ENCODE measurements around the gene NCBP3.

NCBP3 gene

GRCh38 chr17:3892095-3892998 is 46.3 kb upstream of the NCBP3 start:
- Histone ChIP-seq H3K4me3 (ENCODE audit: insufficient read length, low read depth) (peak overlapping the region; percentile 68), H3K4me1 (ENCODE audit: insufficient read depth, insufficient read length) (peaks cover 25% of the 10 kb centered on the region), H3K9ac (ENCODE audit: insufficient read length, low read depth) (peak overlapping the region; percentile 77), H3K9me3 (ENCODE audit: insufficient read depth, low read length) (no peaks in the 10 kb centered on the region), H3K27me3 (ENCODE audit: insufficient read depth, insufficient read length) (peaks cover 15% of the 10 kb centered on the region), H3K36me3 (ENCODE audit: insufficient read depth, insufficient read length, low read length) (no peaks in the 10 kb centered on the region)
- DNase-seq (ENCODE audit: low read depth, low spot score), result no peak
- TF ChIP-seq SUZ12 (IDR thresholded peaks at IDR 0.05; ENCODE audit: extremely low read depth, insufficient read depth, insufficient read length) (no peak), YY1 (IDR thresholded peaks at IDR 0.05; ENCODE audit: insufficient read depth, insufficient read length) (no peak), ZNF274 (IDR thresholded peaks at IDR 0.05; ENCODE audit: low read depth, low read length) (no peak)

- H3K9me3 ChIP-seq (ENCODE audit: insufficient read depth, low read length), result no peaks in the 10 kb centered on the region
- H3K36me3 ChIP-seq (ENCODE audit: insufficient read depth, insufficient read length, low read length), result no peaks in the 10 kb centered on the region
- TF ChIP-seq YY1 (IDR thresholded peaks at IDR 0.05; ENCODE audit: insufficient read depth, insufficient read length) (no peak), ZNF274 (IDR thresholded peaks at IDR 0.05; ENCODE audit: low read depth, low read length) (no peak), SUZ12 (IDR thresholded peaks at IDR 0.05; ENCODE audit: extremely low read depth, insufficient read depth, insufficient read length) (no peak)
- H3K4me1 ChIP-seq (ENCODE audit: insufficient read depth, insufficient read length), result peaks cover 27% of the 10 kb centered on the region
- H3K4me3 ChIP-seq (ENCODE audit: insufficient read length, low read depth), result peak overlapping the region; percentile 68
- no peak for DNase-seq (ENCODE audit: low read depth, low spot score)
- peaks cover 15% of the 10 kb centered on the region for H3K27me3 ChIP-seq (ENCODE audit: insufficient read depth, insufficient read length)
- H3K9ac ChIP-seq (ENCODE audit: insufficient read length, low read depth), result peak overlapping the region; percentile 77
Observed at GRCh38 chr17:3891626-3892094, 45.6 kb upstream of the NCBP3 start.

- Histone ChIP-seq H3K27me3 (ENCODE audit: insufficient read depth, insufficient read length) (peaks cover 15% of the 10 kb centered on the region), H3K9ac (ENCODE audit: insufficient read length, low read depth) (no peak overlapping the region), H3K9me3 (ENCODE audit: insufficient read depth, low read length) (no peaks in the 10 kb centered on the region), H3K4me3 (ENCODE audit: insufficient read length, low read depth) (no peak overlapping the region), H3K36me3 (ENCODE audit: insufficient read depth, insufficient read length, low read length) (no peaks in the 10 kb centered on the region), H3K4me1 (ENCODE audit: insufficient read depth, insufficient read length) (peaks cover 29% of the 10 kb centered on the region)
- no peak for DNase-seq (ENCODE audit: low read depth, low spot score)
- no peak for TF ChIP-seq SUZ12 (IDR thresholded peaks at IDR 0.05; ENCODE audit: extremely low read depth, insufficient read depth, insufficient read length)
- TF ChIP-seq YY1 (IDR thresholded peaks at IDR 0.05; ENCODE audit: insufficient read depth, insufficient read length), result no peak
- TF ChIP-seq ZNF274 (IDR thresholded peaks at IDR 0.05; ENCODE audit: low read depth, low read length), result no peak
Observed at GRCh38 chr17:3890878-3891219, 44.8 kb upstream of the NCBP3 start.

GRCh38 chr17:3890082-3890877 is 44.2 kb upstream of the NCBP3 start:
- DNase-seq (ENCODE audit: low read depth, low spot score), result no peak
- no peak overlapping the region for H3K4me3 ChIP-seq (ENCODE audit: insufficient read length, low read depth)
- peaks cover 2% of the 10 kb centered on the region for H3K36me3 ChIP-seq (ENCODE audit: insufficient read depth, insufficient read length, low read length)
- TF ChIP-seq YY1 (IDR thresholded peaks at IDR 0.05; ENCODE audit: insufficient read depth, insufficient read length) (no peak), ZNF274 (IDR thresholded peaks at IDR 0.05; ENCODE audit: low read depth, low read length) (no peak), SUZ12 (IDR thresholded peaks at IDR 0.05; ENCODE audit: extremely low read depth, insufficient read depth, insufficient read length) (no peak)
- H3K9ac ChIP-seq (ENCODE audit: insufficient read length, low read depth), result no peak overlapping the region
- peaks cover 15% of the 10 kb centered on the region for H3K27me3 ChIP-seq (ENCODE audit: insufficient read depth, insufficient read length)
- H3K9me3 ChIP-seq (ENCODE audit: insufficient read depth, low read length), result no peaks in the 10 kb centered on the region
- H3K4me1 ChIP-seq (ENCODE audit: insufficient read depth, insufficient read length), result peaks cover 31% of the 10 kb centered on the region

- Histone ChIP-seq H3K36me3 (ENCODE audit: insufficient read depth, insufficient read length, low read length) (peaks cover 8% of the 10 kb centered on the region), H3K27me3 (ENCODE audit: insufficient read depth, insufficient read length) (peaks cover 15% of the 10 kb centered on the region), H3K9me3 (ENCODE audit: insufficient read depth, low read length) (no peaks in the 10 kb centered on the region), H3K9ac (ENCODE audit: insufficient read length, low read depth) (peak overlapping the region; percentile 32), H3K4me1 (ENCODE audit: insufficient read depth, insufficient read length) (peaks cover 35% of the 10 kb centered on the region), H3K4me3 (ENCODE audit: insufficient read length, low read depth) (no peak overlapping the region)
- TF ChIP-seq ZNF274 (IDR thresholded peaks at IDR 0.05; ENCODE audit: low read depth, low read length) (no peak), SUZ12 (IDR thresholded peaks at IDR 0.05; ENCODE audit: extremely low read depth, insufficient read depth, insufficient read length) (no peak), YY1 (IDR thresholded peaks at IDR 0.05; ENCODE audit: insufficient read depth, insufficient read length) (no peak)
- no peak for DNase-seq (ENCODE audit: low read depth, low spot score)
Observed at GRCh38 chr17:3889325-3890012, 43.4 kb upstream of the NCBP3 start.

- H3K36me3 ChIP-seq (ENCODE audit: insufficient read depth, insufficient read length, low read length), result peaks cover 11% of the 10 kb centered on the region
- peaks cover 15% of the 10 kb centered on the region for H3K27me3 ChIP-seq (ENCODE audit: insufficient read depth, insufficient read length)
- TF ChIP-seq SUZ12 (IDR thresholded peaks at IDR 0.05; ENCODE audit: extremely low read depth, insufficient read depth, insufficient read length), result no peak
- no peak for TF ChIP-seq YY1 (IDR thresholded peaks at IDR 0.05; ENCODE audit: insufficient read depth, insufficient read length)
- TF ChIP-seq ZNF274 (IDR thresholded peaks at IDR 0.05; ENCODE audit: low read depth, low read length), result no peak
- DNase-seq (ENCODE audit: low read depth, low spot score), result no peak
- peaks cover 32% of the 10 kb centered on the region for H3K4me1 ChIP-seq (ENCODE audit: insufficient read depth, insufficient read length)
- H3K9ac ChIP-seq (ENCODE audit: insufficient read length, low read depth), result no peak overlapping the region
- H3K9me3 ChIP-seq (ENCODE audit: insufficient read depth, low read length), result no peaks in the 10 kb centered on the region
- no peak overlapping the region for H3K4me3 ChIP-seq (ENCODE audit: insufficient read length, low read depth)
Observed at GRCh38 chr17:3888343-3889171, 42.5 kb upstream of the NCBP3 start.

Data from NT2/D1 (cell line).